Muscle layer of duodenum (tissue), 2 donors: Measurements from ENCODE around the gene TPH2.

ENCODE experiments used
- H3K27ac ChIP-seq: one replicate; pipeline ENCODE4 v1.7.0; 2013; ENCODE audit warnings: mild to moderate bottlenecking, low read length
- H3K27me3 ChIP-seq: one replicate; pipeline ENCODE4 v1.7.0; 2013; ENCODE audit warnings: low read depth, mild to moderate bottlenecking, control low read depth, low read length
- H3K36me3 ChIP-seq, 2 donors: one replicate each; pipeline ENCODE4 v1.7.0; 2013; ENCODE audit warnings: low read length in 2 of 2, control low read depth in 1 of 2, mild to moderate bottlenecking in 1 of 2; ENCODE audit not compliant: insufficient read depth in 2 of 2, control insufficient read depth in 1 of 2
- H3K4me1 ChIP-seq, 2 donors: one replicate each; pipeline ENCODE4 v1.7.0; 2013; ENCODE audit warnings: low read length in 2 of 2, mild to moderate bottlenecking in 2 of 2, control low read depth in 1 of 2, moderate library complexity in 1 of 2; ENCODE audit not compliant: insufficient read depth in 2 of 2, control insufficient read depth in 1 of 2
- H3K4me3 ChIP-seq, 2 donors: one replicate each; pipeline ENCODE4 v1.7.0; 2013; ENCODE audit warnings: low read length in 2 of 2, low read depth in 1 of 2, mild to moderate bottlenecking in 1 of 2
- H3K9me3 ChIP-seq, 2 donors: one replicate each; pipeline ENCODE4 v1.7.0; 2013; ENCODE audit warnings: low read length in 2 of 2, control low read depth in 1 of 2, mild to moderate bottlenecking in 1 of 2; ENCODE audit not compliant: control insufficient read depth in 1 of 2
- donor health status: healthy.

TPH2 gene

GRCh38 chr12:72033991-72034390 lies 95.3 kb downstream of the TPH2 start:
- no peak overlapping the region for H3K4me3 ChIP-seq
- no peaks in the 10 kb centered on the region for H3K36me3 ChIP-seq
- no peaks in the 10 kb centered on the region for H3K9me3 ChIP-seq
- H3K27me3 ChIP-seq: no peaks in the 10 kb centered on the region
- H3K4me1 ChIP-seq: no peaks in the 10 kb centered on the region
- no peak overlapping the region for H3K27ac ChIP-seq

- H3K27ac ChIP-seq: no peak overlapping the region
- H3K27me3 ChIP-seq: no peaks in the 10 kb centered on the region
- no peaks in the 10 kb centered on the region for H3K4me1 ChIP-seq
- peaks cover 0 to 9% of the 10 kb centered on the region in 2 donors for H3K9me3 ChIP-seq
- H3K36me3 ChIP-seq: no peaks in the 10 kb centered on the region
- no peak overlapping the region for H3K4me3 ChIP-seq
Measured at GRCh38 chr12:72035625-72036024, 97.0 kb downstream of the TPH2 start.

GRCh38 chr12:72036393-72036792 lies 97.7 kb downstream of the TPH2 start:
- no peaks in the 10 kb centered on the region for H3K4me1 ChIP-seq
- H3K27me3 ChIP-seq: no peaks in the 10 kb centered on the region
- H3K36me3 ChIP-seq: no peaks in the 10 kb centered on the region
- H3K27ac ChIP-seq: no peak overlapping the region
- no peak overlapping the region for H3K4me3 ChIP-seq
- peaks cover 0 to 9% of the 10 kb centered on the region in 2 donors for H3K9me3 ChIP-seq

DNA sequence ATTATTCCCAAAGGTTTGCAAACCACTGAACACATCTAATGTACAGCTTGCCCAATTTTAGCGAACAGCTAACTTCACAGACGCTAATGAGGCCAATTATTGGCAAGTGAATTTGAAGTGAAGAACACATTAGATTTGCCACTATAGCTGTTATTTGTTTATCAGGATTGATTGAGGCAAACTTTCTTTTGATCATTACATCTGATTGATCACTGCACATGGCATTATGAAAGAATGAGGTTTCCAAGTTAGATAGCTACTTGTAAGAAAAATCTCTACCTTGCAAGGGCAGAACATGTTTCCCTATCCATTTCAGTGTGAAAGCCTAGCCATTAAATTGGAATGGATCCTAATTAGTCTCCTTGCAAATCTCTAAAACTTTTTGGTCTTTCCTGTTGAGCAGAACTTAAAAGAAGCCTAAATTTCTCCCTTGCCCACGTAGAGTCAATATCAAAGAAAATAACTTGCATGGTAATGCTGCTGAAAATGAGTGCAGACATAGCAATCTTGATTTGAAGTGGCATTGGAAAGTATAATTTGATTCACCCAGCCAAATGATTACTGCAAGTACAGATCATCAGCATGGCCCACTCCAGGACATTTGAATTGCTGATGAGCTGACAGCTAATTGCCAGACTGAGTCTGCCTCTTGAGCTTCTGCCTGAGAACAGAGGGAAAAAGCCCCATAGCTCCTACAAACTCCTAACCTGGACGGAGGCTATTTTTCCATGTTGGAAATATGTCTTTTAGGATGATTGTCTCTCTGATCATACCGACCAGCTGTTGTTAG lies 98.6 kb downstream of the TPH2 start:
- Histone ChIP-seq H3K4me3 (no peak overlapping the region), H3K27me3 (no peaks in the 10 kb centered on the region), H3K4me1 (no peaks in the 10 kb centered on the region), H3K36me3 (no peaks in the 10 kb centered on the region), H3K9me3 (peaks cover 0 to 9% of the 10 kb centered on the region in 2 donors), H3K27ac (no peak overlapping the region)

DNA sequence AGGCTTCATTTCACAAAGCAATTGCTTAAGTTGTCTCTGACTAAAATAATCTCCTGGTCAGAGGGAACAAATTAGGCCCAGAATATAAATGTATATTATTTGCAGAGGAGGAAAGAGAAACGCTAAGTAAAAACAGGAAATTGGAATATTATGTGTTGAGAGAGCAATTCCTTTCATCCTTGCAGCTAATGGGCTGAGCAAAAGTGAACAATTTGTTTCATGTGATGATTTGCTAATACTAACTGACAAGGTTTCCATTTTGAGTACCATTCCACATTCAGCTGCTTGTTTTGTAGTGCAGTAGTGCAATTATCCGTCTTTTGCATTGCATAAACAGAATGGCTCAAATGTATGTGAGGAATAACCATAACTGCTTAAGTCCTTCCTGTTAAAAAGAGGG lies 103.2 kb downstream of the TPH2 start:
- H3K9me3 ChIP-seq: peaks cover 0 to 9% of the 10 kb centered on the region in 2 donors
- no peaks in the 10 kb centered on the region for H3K36me3 ChIP-seq
- H3K4me1 ChIP-seq: no peaks in the 10 kb centered on the region
- no peaks in the 10 kb centered on the region for H3K27me3 ChIP-seq
- H3K27ac ChIP-seq: no peak overlapping the region
- no peak overlapping the region for H3K4me3 ChIP-seq

DNA sequence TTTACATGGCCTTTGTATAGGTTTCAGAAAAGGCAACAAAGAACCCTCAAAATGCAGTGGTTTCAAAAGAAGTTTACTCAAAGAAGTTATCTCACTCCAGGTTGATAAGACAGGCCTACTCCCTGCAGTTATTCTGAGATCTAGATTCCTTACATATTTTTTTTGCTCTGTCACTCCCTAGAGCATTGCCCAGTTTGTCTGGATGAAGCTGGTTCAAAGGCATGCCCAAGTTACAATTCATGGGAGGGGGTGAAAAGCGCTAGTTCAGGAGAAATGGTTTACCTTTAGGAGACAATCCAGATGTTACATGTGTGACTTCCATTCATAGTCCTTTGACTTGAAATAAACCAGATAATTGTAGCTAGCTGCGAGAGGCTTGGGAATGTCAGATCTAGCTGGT lies 115.0 kb downstream of the TPH2 start:
- no peak overlapping the region for H3K4me3 ChIP-seq
- no peaks in the 10 kb centered on the region for H3K9me3 ChIP-seq
- no peaks in the 10 kb centered on the region for H3K36me3 ChIP-seq
- no peaks in the 10 kb centered on the region for H3K4me1 ChIP-seq
- H3K27me3 ChIP-seq: no peaks in the 10 kb centered on the region
- H3K27ac ChIP-seq: no peak overlapping the region

GRCh38 chr12:72054511-72054910 lies 115.9 kb downstream of the TPH2 start:
- H3K27me3 ChIP-seq: no peaks in the 10 kb centered on the region
- no peak overlapping the region for H3K27ac ChIP-seq

DNA sequence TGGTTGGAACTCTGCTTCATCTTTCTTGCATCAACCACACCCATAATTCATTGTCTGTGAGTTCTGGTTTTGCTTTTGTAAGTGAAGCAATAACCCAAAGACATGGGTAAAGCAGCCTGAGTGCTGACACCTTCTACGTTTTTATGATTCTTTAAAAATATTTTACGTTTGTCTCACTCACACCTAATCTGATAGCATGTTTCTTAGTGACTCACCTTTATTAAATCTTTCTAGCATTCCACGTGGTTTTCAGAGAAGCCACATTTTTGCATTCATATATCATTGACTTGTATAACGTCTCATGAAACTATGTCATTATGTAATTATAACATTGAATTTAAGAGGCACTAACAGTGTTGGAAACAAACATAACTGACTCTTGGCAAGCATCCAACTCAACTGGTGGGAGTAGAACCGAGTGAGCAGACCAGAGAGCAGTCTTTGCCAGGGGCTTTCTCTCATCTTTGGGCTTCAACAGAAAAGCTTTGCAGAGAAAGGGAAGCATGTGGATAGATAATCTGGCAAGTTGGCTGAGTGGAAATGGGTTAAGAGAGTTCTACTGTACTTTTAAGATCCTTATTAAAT lies 118.8 kb downstream of the TPH2 start:
- H3K4me3 ChIP-seq: no peak overlapping the region
- H3K9me3 ChIP-seq: no peaks in the 10 kb centered on the region
- H3K36me3 ChIP-seq: no peaks in the 10 kb centered on the region
- no peak overlapping the region for H3K27ac ChIP-seq
- no peaks in the 10 kb centered on the region for H3K4me1 ChIP-seq
- H3K27me3 ChIP-seq: no peaks in the 10 kb centered on the region

More at GRCh38 chr12:72054511-72054910, 115.9 kb downstream of the TPH2 start:
- Histone ChIP-seq H3K9me3 (no peaks in the 10 kb centered on the region), H3K36me3 (no peaks in the 10 kb centered on the region), H3K4me3 (no peak overlapping the region), H3K4me1 (no peaks in the 10 kb centered on the region)

DNA sequence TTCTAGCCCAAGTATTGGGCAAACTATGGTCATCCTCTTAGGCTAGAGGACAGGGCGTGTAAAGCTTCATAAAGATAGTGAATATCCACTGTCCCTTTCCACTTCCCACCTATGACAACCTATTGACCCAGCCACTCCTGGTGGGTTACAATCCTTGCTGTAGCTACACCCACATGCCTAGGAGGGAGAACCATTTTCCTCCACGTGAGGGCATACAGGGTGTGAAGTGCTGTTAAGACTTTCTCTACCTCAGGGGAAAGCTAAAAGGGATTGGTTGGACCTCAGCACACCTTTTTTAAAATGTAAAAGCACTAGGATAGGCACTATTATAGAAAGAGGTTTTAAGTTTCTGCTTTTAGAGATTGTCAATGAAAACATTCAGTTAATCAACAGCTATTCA lies 124.4 kb downstream of the TPH2 start:
- Histone ChIP-seq H3K27me3 (no peaks in the 10 kb centered on the region), H3K36me3 (no peaks in the 10 kb centered on the region), H3K9me3 (no peaks in the 10 kb centered on the region), H3K4me1 (no peaks in the 10 kb centered on the region), H3K4me3 (no peak overlapping the region), H3K27ac (no peak overlapping the region)

- H3K9me3 ChIP-seq: no peaks in the 10 kb centered on the region
- no peaks in the 10 kb centered on the region for H3K36me3 ChIP-seq
- no peaks in the 10 kb centered on the region for H3K4me1 ChIP-seq
- no peaks in the 10 kb centered on the region for H3K27me3 ChIP-seq
- no peak overlapping the region for H3K27ac ChIP-seq
- H3K4me3 ChIP-seq: no peak overlapping the region
Measured at GRCh38 chr12:72071030-72071429, 132.4 kb downstream of the TPH2 start.

DNA sequence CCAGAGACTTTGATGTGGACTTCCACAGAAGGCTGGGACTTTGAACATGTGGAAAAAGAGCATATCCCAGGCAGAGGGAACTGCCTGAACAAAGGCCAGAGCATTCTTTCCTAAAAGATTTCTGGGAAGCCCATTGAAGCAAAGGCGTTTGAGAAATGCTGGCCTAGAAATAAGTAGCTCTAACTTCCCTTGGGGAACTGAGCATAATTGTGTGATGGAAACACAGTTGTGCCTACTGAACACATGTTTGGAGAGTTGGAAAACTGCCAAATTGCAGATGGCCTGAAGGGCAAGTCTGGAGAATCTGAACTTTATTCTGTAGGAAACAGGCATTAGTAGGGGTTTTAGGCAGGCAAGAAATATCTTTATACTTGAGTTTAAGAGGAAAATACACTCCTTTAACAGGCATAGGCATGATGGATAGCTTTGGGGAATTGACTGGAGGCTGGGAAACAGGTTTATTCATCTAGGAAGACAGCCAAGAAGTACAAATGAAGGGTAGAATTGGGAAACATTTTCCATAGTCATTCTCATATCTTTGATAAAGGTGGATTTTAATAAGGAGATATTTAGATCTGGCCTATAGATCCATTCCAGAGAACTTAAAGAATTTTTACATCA lies 134.1 kb downstream of the TPH2 start:
- no peaks in the 10 kb centered on the region for H3K4me1 ChIP-seq
- H3K36me3 ChIP-seq: no peaks in the 10 kb centered on the region
- no peak overlapping the region for H3K27ac ChIP-seq
- H3K4me3 ChIP-seq: no peak overlapping the region
- no peaks in the 10 kb centered on the region for H3K27me3 ChIP-seq
- no peaks in the 10 kb centered on the region for H3K9me3 ChIP-seq
